NCI-H1436 (cell line): ENCODE measurements around the gene MCF2L.

ENCODE experiments used
- DNase-seq: peaks from one replicate; lab custom pipeline; 2025; lab: John Stamatoyannopoulos, UW

The MCF2L gene

DNA sequence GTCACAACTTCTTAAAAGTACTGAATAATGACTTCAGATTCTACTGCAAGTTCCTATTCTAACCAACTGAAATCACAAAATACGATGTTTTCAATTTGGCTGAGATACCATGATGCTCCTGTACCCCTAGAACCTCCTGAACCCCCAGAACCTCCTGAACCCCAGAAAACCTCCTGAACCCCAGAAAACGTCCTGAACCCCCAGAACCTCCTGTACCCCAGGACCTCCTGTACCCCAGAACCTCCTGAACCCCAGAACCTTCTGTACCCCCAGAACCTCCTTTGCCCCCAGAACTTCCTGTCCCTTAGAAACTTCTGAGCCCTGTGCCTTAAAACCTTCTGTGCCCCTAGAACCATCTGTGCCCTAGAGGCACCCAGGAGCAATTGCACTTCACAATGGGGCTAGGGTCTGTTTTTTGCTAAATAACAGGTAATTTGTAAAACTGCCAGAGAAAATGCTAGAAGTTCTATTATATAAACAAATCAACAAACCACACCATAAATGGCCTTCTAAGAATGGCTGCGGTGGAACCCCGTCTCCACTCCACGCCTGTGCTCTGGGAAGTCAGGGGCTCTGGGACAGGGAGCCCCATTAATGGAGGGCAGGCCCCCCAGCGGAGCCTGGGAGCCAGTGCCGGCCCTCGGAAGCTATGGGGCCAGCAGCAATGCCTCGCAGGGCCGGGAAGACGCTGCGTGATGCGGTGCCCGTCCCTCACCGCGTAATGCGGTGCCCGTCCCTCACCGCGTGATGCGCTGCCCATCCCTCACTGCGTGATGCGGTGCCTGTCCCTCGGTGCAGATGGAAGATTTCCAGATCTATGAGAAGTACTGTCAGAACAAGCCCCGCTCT is 115.3 kb downstream of the MCF2L start:
- no peak for DNase-seq

GRCh38 chr13:113084943-113085540 is 116.0 kb downstream of the MCF2L start:
- DNase-seq = no peak

- no peak for DNase-seq
Observed at GRCh38 chr13:113086031-113086750, 117.2 kb downstream of the MCF2L start.

DNA sequence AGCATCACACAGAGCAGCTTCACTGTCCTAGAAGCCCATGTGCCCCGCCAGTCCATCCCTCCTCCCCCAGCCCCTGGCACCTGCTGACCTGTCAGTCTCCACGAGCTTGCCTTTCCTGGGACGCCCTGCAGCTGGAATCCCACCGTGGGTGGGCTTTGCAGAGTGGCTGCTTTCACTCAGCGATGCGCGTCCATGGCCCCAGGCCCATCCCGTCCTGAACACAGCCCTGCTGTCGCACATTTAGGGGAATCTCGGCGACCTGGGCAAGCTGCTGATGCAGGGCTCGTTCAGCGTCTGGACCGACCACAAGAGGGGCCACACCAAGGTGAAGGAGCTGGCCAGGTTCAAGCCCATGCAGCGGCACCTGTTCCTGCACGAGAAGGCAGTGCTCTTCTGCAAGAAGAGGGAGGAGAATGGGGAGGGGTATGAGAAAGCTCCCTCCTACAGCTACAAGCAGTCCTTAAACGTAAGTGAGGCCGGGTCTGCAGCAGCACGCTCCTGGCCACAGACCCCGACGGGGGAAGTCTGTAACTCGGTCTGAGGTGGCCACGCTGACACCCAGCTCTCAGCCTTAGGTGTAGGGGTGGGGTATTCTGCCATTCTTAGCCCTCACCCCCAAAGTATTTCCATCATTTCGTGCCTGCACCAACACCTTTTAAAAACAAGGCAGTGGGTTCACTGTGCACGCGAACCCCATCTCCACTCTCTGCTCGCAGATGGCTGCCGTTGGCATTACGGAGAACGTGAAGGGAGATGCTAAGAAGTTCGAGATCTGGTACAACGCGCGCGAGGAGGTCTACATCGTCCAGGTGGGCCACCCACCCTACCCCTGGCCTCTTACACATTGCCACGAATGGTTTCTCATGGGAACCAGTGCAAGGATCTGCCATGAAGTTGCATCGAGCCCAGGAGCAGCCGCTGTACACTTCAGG is 118.2 kb downstream of the MCF2L start:
- DNase-seq = no peak

GRCh38 chr13:113087923-113088690 is 119.1 kb downstream of the MCF2L start:
- DNase-seq = no peak

- DNase-seq = no peak
Observed at GRCh38 chr13:113088691-113089020, 119.6 kb downstream of the MCF2L start.

DNA sequence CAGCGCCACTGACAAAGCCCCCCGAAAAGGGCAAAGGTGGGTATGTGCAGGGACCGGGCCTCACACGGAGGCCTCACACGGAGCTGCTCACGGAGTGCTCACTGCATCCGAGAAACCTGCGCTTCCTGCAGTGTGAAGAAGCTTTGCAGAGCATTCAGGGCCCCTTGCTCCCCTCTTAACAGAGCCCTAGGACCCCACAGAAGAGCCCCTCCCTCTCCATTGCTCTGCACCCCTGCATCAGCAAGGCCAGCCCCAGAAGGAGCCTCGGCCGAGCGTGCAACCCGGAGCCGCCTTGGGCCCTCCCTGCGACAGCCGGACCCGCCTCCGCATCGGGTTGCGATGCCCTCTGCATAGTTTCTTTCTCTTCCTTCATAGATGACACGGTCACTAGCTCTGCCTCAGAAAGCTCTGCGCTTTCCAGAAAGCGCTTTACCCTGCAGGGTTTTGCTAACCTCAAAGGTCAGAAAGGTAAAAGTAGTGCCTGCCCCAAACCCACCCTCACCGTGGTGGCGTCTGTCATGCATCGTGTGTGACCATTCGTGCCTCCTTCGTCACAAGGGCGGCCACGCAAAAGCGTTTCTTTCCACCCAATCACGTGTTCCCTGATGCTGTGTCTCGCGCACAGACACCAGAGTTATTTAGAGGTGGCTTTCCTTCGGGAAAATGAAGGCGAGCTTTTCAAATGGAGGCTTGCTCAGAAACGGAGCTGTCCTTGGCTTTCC is 120.8 kb downstream of the MCF2L start:
- DNase-seq = no peak

DNA sequence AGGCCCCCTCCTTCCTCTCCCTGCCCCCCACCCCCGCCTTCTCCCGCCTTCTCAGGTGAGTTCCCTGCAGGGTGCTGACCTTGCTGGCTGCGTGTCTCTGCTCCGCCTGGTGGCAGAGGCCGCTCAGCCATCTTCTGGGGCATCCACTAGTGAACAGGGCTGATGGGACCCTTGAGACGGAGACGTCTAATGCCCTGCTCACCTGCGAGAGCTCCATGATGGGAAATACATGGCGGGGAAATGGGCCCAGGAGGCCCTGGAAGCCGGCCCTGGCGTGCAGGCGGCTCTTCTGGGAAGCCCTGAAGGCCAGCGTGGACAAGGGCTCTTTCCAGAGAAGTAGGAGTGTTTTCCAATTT is 121.4 kb downstream of the MCF2L start:
- no peak for DNase-seq

DNA sequence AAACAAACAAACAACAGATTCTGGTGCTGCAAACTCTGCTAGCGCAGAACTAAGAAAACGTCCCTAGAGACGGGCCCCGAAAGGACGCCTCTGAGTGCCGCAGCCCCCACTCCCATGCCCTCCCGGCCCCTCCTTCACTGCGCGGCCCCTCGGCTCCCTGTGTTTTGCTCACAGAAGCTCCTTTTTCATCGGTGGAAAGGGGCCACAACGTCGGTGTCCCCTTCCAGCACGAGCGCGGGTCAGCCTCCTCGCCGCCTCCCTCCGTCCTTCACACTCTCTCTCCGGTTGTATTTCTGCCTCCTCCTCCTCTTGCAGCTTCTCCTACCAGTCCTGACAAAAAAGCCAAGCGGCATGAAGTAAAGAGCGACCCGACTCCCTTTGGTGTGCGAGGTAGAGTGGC is 121.8 kb downstream of the MCF2L start:
- no peak for DNase-seq

DNA sequence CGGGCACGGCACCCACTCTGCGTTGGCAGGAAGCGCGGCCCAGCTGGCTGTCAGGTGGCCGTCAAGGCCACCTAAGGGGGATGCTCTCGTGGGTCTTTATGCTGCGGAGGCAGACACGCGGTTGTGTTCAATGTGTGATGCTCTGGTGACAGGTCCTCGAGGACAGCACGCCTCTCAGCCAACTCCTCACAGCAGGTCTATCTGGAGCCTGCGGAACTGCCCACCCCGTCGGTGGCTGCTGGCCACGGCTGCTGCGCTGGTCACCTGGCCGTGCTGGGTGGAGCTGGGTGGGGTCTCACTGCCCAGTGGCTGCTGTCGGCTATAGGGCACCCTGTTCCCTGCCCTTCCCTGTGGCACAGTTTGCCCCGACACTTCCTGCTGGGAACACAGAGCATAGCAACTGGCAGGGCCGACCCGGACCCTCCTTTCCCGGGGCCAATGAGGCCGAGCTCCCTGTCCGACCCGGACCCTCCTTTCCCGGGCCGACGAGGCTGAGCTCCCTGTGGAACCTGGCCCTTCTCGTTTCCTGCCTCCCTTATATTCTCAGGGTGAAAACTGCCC is 122.3 kb downstream of the MCF2L start:
- no peak for DNase-seq

GRCh38 chr13:113091891-113092775 is 123.1 kb downstream of the MCF2L start:
- DNase-seq = no peak

- DNase-seq = no peak
Observed at GRCh38 chr13:113092776-113093579, 124.0 kb downstream of the MCF2L start.

DNA sequence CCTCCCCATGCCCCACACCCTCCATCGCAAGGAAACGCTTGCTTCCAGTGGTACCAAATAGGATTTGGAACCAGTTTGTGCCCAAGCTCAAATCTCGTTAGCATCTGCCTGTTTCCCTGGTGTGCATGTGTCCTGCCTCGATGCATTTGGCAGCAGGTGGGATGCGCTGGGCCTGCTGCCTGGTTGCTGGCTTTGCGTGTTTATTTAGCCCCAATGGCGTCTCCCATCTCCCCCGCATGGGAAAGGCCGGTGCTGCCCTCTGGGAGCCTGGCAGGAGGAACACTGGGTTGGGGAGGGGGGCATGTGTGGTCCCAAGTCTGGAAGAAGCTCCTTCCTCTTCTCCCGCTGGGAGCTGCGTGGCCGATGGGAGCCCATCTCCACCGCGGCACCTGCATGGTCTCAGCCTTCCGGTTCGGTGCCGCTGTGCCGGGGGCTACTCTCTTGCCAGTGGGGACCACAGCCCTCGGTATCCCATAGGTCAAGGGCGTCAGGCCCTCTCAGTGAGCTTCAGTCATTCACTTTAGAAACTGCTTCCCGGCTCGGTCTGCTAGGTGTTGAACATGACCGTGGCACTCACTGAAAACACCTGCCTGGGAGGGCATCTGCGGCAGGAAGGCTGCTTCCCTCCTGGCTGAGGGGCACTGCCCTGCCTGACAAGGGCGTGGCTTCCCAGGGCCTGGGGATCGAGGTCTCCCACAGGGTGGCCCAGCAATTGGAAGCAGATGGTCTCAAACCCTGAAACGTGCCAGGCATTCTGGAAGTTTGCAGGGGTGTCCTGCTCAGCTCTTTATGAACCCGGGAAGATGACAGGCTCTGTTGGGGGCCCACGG is 124.8 kb downstream of the MCF2L start:
- DNase-seq = no peak

DNA sequence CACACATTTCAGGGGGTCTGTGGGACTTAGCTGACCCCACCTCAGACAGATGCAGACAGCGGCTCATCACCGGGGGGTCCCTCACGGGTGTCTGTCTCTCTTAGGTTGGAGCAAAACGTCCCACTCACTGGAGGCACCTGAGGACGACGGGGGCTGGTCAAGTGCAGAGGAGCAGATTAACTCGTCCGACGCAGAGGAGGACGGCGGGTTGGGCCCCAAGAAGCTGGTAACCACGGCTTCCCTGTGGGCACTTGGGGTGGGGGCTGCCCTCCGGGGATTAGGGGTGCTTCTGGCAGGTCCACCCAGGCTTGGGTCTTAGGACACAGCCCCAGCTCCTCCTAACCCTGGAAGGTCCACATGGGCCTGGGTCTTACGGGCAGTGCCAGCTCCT is 125.4 kb downstream of the MCF2L start:
- no peak for DNase-seq

DNA sequence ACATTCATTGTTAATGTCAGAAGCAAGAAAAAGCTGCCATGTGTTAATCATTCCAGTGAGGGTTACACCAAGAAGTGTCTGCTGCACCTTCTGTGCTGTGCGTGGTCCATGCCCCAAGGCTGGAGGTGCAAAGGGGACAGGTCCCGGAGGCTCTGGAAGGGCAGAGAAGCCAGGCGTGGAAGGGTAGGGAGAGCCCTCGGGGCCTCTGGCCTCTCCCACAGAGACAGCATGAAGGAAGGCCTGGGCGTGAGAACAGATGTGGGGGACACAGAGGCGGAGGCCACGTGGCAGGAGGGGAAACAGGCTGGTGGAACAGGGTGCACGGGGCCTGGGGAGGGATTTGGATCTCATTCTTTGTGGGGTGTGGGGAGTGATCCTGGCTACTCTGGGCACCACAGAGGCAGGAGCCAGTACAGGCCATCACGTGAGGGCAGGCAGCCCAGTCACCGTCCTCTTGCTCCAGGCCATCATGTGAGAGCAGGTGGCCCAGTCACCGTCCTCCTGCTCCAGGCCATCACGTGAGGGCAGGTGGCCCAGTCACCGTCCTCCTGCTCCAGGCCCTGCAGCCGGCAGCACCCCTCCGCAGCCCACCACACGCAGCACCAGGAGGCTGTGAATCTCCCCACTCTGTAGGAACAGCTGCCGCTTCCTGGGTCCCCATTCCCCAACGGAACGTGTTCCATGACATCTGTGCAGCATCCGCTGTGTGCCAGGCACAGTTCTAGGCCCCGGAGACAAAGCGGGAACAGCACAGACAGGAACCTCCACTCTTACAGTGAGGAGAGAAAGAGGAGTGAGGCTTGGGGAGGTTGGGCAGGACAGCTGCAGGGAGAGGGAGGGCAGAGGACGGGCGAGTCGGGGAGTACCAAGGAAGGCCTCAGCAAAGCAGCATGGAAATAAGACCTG is 126.4 kb downstream of the MCF2L start:
- DNase-seq = no peak

DNA sequence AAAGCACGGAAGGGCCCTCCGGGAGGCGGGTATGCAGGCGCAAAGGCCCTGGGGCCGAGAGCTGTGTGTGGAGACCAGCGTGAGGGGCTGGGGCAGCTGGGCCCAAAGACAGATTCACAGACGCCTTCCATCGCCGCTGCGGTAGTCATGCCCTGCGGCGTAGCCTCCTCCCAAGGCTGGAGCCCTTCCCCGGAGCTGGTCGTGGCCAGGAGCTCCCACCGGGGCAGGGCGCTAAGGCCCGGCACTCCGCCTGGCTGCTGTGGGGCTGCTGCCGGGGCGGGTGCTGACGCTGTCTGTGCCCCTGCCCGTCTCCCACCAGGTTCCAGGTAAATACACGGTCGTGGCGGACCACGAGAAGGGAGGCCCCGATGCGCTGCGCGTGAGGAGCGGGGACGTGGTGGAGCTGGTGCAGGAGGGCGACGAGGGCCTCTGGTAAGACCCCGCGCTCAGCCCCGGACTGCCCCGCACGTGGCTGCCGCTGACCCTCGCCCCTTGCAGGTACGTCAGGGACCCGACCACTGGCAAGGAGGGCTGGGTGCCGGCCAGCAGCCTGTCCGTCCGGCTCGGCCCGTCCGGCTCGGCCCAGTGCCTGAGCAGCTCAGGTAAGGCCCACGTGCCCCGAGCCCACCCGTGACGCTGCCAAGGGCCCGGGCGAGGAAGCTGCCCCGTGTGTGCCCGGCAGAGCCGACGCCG is 127.2 kb downstream of the MCF2L start:
- DNase-seq = no peak
